GM19239 (cell line): Measurements from ENCODE around the gene SCNN1A.
A peak's percentile ranks its signal among the peaks of the same experiment; 100 is the strongest.

Source experiments
- DNase-seq: peaks from one replicate; pipeline ENCODE4 v3.0.0; 2011; ENCODE audit warnings: low spot score; ENCODE audit not compliant: insufficient read length
- FAIRE-seq: peaks from 2 replicates; lab custom pipeline; 2011; peaks lifted over from hg19 to GRCh38; lab: Jason Lieb, UNC

SCNN1A gene

GRCh38 chr12:6323995-6324711 lies 51.2 kb downstream of the SCNN1A start:
- FAIRE-seq: no peak

DNA sequence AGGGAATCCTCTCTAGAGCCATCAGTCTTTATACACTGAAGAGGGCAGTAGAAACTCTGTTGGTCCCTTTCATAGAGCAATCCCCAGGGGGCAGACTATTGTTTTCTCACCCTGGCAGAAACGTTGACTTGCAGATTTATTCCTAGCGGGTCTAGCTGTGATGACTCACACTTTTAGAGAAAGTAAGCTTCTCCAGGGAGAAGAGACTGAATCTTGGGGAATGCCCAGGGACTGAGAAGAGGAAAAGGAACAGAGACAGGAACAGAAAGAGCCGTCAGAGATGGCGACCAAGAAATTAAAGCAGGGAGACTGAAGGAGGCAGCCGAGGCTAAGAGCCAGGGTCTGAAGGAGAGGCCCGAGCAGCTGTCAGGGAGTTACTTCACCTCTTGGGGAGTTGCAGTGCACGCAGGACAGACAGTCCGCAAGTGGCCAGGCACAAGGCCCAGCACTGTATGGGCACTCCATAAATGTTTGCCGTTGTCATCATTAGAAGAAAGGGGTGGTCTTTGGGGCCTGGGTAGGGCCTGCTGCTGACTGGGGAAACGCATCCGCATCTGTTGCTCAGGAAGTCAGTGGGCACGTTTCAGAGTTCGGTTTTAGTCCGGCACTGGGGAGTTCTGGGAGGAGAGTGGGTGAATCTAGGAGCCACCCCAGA lies 51.9 kb downstream of the SCNN1A start:
- peak; percentile 79 for DNase-seq
- peak; percentile 89 for FAIRE-seq

More at GRCh38 chr12:6323995-6324711, 51.2 kb downstream of the SCNN1A start:
- DNase-seq: no peak

DNA sequence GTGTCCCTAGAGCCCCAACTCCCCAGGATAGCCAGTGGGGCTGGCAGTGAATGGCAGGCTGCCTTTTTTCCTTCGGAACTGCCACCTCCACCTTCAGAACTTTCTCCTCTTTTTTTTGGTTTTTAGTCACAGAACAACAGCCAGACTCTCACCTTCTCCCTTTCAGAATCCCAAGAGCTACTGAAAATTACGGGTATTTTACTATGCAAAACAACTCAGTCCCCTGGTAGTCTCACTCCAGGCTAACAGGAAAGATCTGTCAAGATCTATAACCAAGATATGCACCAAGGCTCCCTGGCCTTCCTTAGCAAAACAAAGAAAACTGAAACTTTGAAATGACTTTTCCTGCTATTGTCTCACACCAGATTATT lies 52.4 kb downstream of the SCNN1A start:
- FAIRE-seq (no peak), DNase-seq (no peak)

GRCh38 chr12:6322352-6322751 lies 53.0 kb downstream of the SCNN1A start:
- DNase-seq: no peak
- FAIRE-seq: no peak

- DNase-seq (no peak), FAIRE-seq (no peak)
These were observed 53.5 kb downstream of the SCNN1A start for GRCh38 chr12:6321905-6322304.

DNA sequence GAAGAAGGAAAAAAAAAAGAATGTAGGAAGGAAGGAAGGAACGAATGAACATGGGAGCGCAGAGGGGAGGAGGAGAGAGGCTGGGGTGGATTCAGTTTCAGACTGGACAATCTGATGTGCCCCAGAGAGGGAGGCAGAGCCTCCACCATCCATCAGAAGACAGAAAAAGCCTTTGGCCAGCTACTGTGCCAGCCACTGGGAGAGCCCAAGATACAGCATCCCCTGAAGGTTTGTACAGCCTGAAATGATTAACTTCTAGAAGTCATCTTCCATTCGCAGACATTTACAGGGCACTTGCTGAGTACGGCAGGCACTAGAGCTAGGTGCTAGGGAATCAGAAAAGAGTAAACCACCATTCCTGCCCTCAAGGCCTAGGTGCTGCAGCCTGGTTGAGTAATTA lies 55.9 kb downstream of the SCNN1A start:
- no peak for DNase-seq
- FAIRE-seq: no peak

GRCh38 chr12:6318440-6318879 lies 56.9 kb downstream of the SCNN1A start:
- DNase-seq (no peak), FAIRE-seq (no peak)

DNA sequence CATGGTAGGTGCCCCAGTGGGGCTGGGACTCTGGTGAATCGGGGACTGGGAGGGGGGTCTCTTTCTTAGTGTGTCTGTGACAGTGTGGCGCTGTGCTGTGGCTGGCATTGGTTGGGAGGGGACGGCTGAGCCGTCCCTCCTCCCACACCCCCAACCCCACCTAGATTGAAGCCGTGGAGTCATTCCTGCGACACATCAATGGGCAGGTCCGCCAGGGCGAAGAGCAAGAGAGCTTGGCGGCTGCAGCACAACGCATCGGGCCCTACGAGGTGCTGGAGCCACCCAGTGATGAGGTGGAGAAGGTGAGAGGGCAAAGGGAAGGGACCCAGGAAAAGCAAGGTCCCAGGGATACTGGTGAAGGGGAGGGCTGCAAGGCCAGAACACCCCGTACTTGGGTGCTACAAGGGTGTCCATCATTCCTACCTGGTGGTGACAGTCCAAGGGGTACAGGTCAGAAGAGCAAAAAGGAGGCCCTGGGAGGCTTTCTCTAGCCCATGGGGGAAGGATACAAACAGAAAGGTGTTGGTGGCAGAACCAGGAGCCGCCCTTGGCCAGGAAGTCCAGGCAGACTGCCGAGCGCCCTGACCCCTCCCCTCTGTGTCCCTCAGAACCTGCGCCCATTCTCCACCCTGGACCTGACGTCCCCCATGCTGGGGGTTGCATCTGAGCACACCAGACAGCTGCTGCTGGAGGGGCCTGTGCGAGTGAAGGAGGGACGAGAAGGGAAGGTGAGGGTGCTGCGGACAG lies 57.5 kb downstream of the SCNN1A start:
- DNase-seq (no peak), FAIRE-seq (no peak)

DNA sequence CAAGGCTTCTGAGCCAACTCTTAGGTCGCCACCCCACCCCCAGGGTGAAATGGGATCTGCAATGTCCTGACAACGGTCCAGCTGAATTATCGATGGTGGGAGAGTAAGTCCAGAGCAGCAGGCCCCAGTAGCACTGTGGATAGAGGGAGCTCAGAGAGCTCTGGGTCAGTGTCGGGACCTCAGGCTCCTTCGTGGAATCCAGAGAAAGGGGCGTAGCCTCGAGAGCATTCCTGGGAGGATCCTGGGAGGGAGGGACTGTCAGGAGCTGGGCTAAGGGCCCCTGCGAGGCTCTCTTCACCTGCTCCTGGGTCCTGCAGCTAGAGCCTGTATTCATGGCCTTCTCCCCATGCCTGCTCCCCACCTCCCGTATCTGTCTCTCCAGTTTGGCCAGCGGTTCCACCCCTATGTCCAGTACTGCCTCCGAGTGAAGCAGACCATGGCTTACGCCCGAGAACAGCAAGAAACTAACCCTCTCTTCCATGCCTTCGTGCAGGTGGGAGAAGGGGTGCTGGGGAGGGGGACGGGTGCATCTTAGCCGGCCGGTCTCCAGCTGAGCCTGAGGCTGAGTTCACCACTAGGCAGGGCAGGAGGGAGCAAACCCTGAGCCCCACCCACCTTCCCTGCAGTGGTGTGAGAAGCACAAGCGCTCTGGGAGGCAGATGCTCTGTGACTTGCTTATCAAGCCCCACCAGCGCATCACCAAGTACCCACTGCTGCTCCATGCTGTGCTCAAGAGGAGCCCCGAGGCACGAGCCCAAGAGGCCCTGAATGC lies 58.3 kb downstream of the SCNN1A start:
- FAIRE-seq (no peak), DNase-seq (no peak)

- FAIRE-seq: no peak
- no peak for DNase-seq
These were observed 59.4 kb downstream of the SCNN1A start for GRCh38 chr12:6315704-6316597.

DNA sequence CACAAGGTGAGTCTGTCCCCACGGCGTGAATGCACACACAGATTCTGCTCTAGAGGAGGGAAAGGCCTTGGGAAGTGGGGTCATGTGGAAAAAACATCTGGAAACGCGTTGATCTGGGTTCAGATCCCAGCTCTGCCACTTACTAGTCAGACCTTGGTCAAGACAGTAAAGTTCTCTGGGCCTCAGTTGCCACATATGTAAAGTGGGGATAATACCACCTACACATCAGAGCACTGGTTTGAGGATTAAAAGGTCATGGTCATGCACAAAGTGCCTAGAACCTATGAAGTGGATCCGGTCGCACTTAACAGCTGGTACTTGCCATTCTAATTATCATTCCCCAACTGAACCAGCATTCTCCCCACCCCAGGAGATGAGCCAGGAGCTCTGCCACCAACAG lies 60.2 kb downstream of the SCNN1A start:
- DNase-seq (no peak), FAIRE-seq (no peak)

- DNase-seq: no peak
These were observed 60.6 kb downstream of the SCNN1A start for GRCh38 chr12:6314776-6315175.

DNA sequence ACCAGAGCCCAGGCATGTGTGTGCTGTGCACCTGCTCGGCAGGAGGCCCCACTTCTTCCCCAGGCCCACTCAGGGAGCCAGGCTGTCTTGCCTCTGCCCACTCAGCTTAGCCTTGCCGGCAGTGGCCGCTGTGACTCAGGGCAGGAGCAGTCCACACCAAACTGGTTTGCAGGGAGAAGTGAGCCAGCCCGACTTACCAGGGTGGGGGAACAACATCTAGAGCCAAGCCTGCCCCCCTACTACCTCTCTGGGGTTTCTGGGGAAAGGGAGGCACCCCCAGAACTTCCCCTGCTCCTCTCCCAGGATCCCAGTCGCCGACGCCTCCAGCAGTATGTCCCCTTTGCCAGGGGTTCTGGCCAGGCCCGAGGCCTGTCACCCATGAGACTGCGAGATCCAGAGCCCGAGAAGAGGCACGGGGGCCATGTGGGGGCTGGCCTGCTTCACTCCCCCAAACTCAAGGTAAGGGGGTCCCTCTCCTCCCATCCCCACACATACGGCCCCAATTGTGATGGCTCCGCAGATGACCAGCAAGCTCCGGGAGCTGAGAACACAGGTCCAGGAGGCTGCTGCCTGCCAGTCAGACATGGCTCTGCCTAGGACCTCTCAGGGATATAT lies 61.9 kb downstream of the SCNN1A start:
- DNase-seq (no peak), FAIRE-seq (no peak)

More at GRCh38 chr12:6314776-6315175, 60.6 kb downstream of the SCNN1A start:
- FAIRE-seq: no peak

DNA sequence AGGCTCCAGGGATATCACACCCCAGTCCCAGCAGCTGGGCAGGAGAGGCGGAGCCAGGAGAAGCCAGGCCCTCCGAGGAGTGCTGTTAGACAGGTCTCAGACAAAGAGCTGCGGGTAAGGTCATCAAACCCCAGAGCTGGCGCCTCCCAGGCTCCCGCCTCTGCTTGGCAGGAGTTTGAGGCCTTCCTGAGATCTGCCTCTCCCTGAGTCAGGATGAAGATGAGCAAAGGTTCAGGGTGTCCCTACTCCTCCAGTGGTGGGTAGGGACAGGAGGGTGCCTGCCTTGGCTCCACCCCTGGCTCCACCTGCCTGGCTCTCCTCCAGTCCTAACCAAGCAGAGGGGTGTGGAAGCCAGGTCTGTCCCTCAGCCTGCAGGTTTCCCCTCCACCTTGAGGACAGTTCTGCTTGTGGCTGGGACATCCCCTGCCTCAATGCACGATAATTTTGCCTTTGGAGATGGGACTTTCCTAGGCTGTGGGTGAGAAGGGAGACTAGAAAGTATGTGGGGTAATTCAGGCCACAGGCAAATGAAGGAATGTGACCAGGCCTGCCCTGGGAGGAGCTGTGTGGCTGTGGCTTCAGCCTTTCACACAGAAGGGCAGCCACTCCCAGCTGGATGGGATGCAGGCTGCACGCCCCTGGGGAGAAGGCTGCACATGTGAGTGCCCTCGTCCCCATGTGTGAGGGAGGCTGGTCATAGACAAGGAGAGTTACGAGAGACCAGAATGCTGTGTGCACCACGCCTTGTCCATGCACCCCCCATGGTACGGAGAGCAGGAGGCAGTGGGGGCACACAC lies 62.6 kb downstream of the SCNN1A start:
- no peak for DNase-seq
- FAIRE-seq: peak; percentile 89

DNA sequence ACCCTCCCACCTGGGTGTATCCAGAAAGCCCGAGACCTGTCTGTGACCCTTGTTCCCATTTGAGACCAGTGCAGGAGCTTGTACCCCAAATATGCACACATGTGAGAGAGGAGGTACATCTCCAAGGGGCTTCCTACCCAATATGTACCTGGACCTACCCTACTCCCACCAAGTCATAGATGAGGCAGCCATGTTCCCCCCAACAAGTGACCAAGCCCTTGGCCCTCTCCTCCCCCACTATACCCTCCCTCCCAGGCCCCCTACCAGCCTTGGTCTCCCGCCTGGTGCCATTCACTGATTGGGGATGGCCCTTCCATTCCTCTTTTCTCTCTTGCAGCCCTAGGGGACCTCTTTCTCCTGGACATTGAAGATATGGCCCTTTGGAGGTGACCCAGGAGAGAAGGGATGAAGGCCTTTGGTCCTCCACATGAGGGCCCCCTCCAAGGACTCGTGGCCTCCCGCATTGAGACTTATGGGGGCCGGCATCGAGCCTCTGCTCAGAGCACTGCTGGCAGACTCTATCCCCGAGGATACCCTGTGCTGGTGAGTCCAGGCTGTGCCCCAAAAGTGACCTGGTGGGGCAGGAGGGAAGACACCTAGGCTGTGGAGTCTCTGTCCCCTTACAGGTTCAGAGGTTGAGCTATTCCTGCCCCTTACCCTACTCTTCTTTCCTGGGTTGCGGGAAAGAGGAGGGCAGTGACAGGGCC lies 63.4 kb downstream of the SCNN1A start:
- FAIRE-seq (no peak), DNase-seq (no peak)

GRCh38 chr12:6310771-6311610 lies 64.4 kb downstream of the SCNN1A start:
- no peak for FAIRE-seq
- DNase-seq: no peak

DNA sequence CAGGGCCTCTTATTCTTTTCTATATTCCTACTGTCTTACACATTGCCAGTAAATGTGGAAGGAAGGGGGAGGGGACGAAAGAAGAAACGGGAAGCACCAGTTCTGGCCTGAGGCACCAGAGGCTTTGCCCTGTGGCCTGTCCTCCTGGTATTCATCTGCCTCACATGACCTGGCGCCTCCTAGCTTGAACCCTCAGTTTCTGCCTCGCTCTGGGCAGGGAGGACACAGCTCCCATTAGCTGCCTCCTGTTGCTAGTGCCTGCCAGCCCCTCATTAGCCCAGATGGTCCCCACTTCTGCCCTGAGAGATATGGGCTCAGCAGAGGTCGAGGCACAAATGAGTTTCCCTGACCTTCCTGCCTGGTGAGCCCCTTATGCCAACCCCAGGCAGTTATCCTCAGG lies 67.8 kb downstream of the SCNN1A start:
- no peak for FAIRE-seq
- DNase-seq: no peak
